Loucy (cell line): ENCODE data around the gene GIT2.

ENCODE experiments used
- H2AFZ ChIP-seq: fragments of 200-600 bp; sonication (generic); 2 replicates; pipeline ENCODE4 v1.6.0; 2016; ENCODE audit warnings: antibody characterized with exemption, mild to moderate bottlenecking, low read length, moderate library complexity
- H3F3A ChIP-seq: fragments of 200-600 bp; 2 replicates; pipeline ENCODE4 v1.6.0; 2016; ENCODE audit warnings: antibody characterized with exemption, low read depth, mild to moderate bottlenecking
- H3K27me3 ChIP-seq: fragments of 200-600 bp; sonication (generic); 2 replicates; pipeline ENCODE4 v1.6.1; 2014; ENCODE audit warnings: low read length, mild to moderate bottlenecking; ENCODE audit not compliant: insufficient read depth, poor library complexity, severe bottlenecking
- H3K36me3 ChIP-seq: fragments of 200-600 bp; sonication (generic); 2 replicates; pipeline ENCODE4 v1.6.1; 2016; ENCODE audit warnings: low read length; ENCODE audit not compliant: insufficient read depth
- H3K4me1 ChIP-seq: fragments of 200-600 bp; sonication (generic); 2 replicates; pipeline ENCODE4 v1.5.1; 2014; ENCODE audit warnings: low read length, mild to moderate bottlenecking; ENCODE audit not compliant: insufficient read depth, poor library complexity, severe bottlenecking
- H3K4me2 ChIP-seq: fragments of 200-600 bp; sonication (generic); 2 replicates; pipeline ENCODE4 v1.6.0; 2014; ENCODE audit warnings: antibody characterized with exemption, low read length, low read depth, mild to moderate bottlenecking; ENCODE audit not compliant: poor library complexity, severe bottlenecking
- H3K4me3 ChIP-seq: fragments of 200-600 bp; sonication (generic); 2 replicates; pipeline ENCODE4 v1.5.1; 2014; ENCODE audit warnings: low read length, mild to moderate bottlenecking, mixed read lengths; ENCODE audit not compliant: poor library complexity, severe bottlenecking
- H3K79me2 ChIP-seq: fragments of 200-600 bp; sonication (generic); 2 replicates; pipeline ENCODE4 v1.6.1; 2014; ENCODE audit warnings: low read length; ENCODE audit not compliant: insufficient read depth
- H3K9ac ChIP-seq: fragments of 200-600 bp; sonication (generic); 2 replicates; pipeline ENCODE4 v1.6.0; 2014; ENCODE audit warnings: mild to moderate bottlenecking, low read depth, low read length, moderate library complexity; ENCODE audit not compliant: poor library complexity, severe bottlenecking
- H3K9me2 ChIP-seq: fragments of 200-600 bp; sonication (generic); replicated peaks from 2 replicates; pipeline ENCODE4 v1.6.1; 2016; ENCODE audit warnings: low read depth, low read length, mixed read lengths
- H3K9me3 ChIP-seq: fragments of 200-600 bp; sonication (generic); 2 replicates; pipeline ENCODE4 v1.6.1; 2014; ENCODE audit warnings: mild to moderate bottlenecking, antibody characterized with exemption, low read length, low read depth; ENCODE audit not compliant: insufficient read depth
- H4K20me1 ChIP-seq: fragments of 200-600 bp; sonication (generic); 2 replicates; pipeline ENCODE4 v1.6.0; 2014; ENCODE audit warnings: antibody characterized with exemption, low read length, mild to moderate bottlenecking; ENCODE audit not compliant: insufficient read depth, poor library complexity, severe bottlenecking
- CTCF ChIP-seq: fragments of 200-600 bp; sonication (generic); conservative IDR thresholded peaks from 2 replicates; pipeline ENCODE4 v1.5.1; 2014; ENCODE audit warnings: mild to moderate bottlenecking, antibody characterized with exemption, low read length
- EZH2phosphoT487 ChIP-seq: fragments of 200-600 bp; IDR thresholded peaks from 2 replicates; pipeline ENCODE4 v1.6.1; 2018; ENCODE audit warnings: antibody characterized with exemption, mild to moderate bottlenecking, moderate library complexity, borderline replicate concordance

Gene GIT2

GRCh38 chr12:109943811-109944210 lies 52.4 kb downstream of the GIT2 start:
- Histone ChIP-seq H3K27me3 (no peaks in the 10 kb centered on the region), H3K79me2 (no peaks in the 10 kb centered on the region), H3K4me2 (no peak overlapping the region), H3K9ac (no peak overlapping the region), H3K9me3 (no peaks in the 10 kb centered on the region), H3F3A (no peaks in the 10 kb centered on the region), H3K9me2 (no peaks in the 10 kb centered on the region), H3K36me3 (peaks cover 42% of the 10 kb centered on the region; the same call in 1 of the 2 replicates), H3K4me3 (no peak overlapping the region), H4K20me1 (no peaks in the 10 kb centered on the region), H2AFZ (no peak overlapping the region), H3K4me1 (peaks cover 10% of the 10 kb centered on the region)
- TF ChIP-seq CTCF, result no peak
- TF ChIP-seq EZH2phosphoT487, result no peak

GRCh38 chr12:109940339-109940923 lies 55.7 kb downstream of the GIT2 start:
- Histone ChIP-seq H3K9me2 (no peaks in the 10 kb centered on the region), H4K20me1 (no peaks in the 10 kb centered on the region), H3K4me1 (no peaks in the 10 kb centered on the region), H3F3A (no peaks in the 10 kb centered on the region), H3K36me3 (peaks cover 29% of the 10 kb centered on the region; the same call in 1 of the 2 replicates), H3K27me3 (no peaks in the 10 kb centered on the region), H3K4me2 (no peak overlapping the region), H3K9me3 (no peaks in the 10 kb centered on the region), H3K4me3 (no peak overlapping the region), H3K9ac (no peak overlapping the region), H2AFZ (no peak overlapping the region), H3K79me2 (no peaks in the 10 kb centered on the region)
- TF ChIP-seq CTCF (no peak), EZH2phosphoT487 (no peak)

DNA sequence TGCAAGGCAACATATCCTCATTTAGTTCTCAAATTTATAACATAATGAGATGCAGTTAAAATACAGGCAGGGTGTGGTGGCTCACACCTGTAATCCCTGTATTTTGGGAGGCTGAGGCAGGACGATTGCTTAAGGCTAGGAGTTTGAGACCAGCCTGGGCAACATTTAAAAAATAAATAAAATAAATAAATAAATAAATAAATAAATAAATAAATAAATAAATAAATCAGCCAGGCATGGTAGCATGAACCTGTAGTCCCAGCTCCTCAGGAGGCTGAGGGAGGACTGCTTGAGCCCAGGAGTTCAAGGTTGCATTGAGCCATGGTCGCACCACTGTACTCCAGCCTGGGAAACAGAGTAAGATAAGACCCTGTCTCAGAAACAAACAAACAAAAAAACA lies 56.7 kb downstream of the GIT2 start:
- Histone ChIP-seq H4K20me1 (no peaks in the 10 kb centered on the region), H3K4me1 (no peaks in the 10 kb centered on the region), H3K4me2 (no peak overlapping the region), H3K27me3 (no peaks in the 10 kb centered on the region), H3K79me2 (no peaks in the 10 kb centered on the region), H3K36me3 (peaks cover 20% of the 10 kb centered on the region; the same call in 1 of the 2 replicates), H3K9me2 (no peaks in the 10 kb centered on the region), H3F3A (no peaks in the 10 kb centered on the region), H3K9me3 (no peaks in the 10 kb centered on the region), H3K4me3 (no peak overlapping the region), H2AFZ (no peak overlapping the region), H3K9ac (no peak overlapping the region)
- no peak for TF ChIP-seq EZH2phosphoT487
- TF ChIP-seq CTCF, result no peak
